C4-2B (cell line): ENCODE data around the gene LRCH1.

Experiments
- ZFX ChIP-seq: fragments of 450-650 bp; IDR thresholded peaks from 2 replicates; pipeline ENCODE4 v1.6.1; 2017
- TF ChIP-seq, protein P1 (sequence below): fragments of 450-650 bp; conservative IDR thresholded peaks from 2 replicates; pipeline ENCODE4 v1.5.1; 2017; ENCODE audit warnings: mild to moderate bottlenecking

DNA sequence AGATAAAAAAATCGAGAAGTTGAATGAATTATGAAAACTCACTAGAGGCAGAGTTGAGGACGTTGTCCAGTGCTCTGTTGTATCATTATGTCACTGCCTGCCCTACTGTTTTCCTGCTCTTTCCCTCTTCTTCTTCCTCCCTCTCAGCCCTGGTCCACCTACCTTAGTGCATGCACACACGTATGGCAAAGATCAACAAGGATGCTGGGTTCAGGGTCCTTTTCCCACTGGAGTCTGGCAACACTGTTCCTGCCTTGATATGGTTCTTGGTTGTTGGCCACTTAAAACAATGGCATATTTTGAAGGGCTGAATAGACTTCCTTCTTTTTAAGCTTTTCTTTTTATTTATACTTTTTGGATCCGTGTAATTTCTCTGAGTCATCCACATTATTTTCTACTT lies 74.5 kb downstream of the LRCH1 start:
- TF ChIP-seq, protein P1, sequence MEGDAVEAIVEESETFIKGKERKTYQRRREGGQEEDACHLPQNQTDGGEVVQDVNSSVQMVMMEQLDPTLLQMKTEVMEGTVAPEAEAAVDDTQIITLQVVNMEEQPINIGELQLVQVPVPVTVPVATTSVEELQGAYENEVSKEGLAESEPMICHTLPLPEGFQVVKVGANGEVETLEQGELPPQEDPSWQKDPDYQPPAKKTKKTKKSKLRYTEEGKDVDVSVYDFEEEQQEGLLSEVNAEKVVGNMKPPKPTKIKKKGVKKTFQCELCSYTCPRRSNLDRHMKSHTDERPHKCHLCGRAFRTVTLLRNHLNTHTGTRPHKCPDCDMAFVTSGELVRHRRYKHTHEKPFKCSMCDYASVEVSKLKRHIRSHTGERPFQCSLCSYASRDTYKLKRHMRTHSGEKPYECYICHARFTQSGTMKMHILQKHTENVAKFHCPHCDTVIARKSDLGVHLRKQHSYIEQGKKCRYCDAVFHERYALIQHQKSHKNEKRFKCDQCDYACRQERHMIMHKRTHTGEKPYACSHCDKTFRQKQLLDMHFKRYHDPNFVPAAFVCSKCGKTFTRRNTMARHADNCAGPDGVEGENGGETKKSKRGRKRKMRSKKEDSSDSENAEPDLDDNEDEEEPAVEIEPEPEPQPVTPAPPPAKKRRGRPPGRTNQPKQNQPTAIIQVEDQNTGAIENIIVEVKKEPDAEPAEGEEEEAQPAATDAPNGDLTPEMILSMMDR: no peak
- TF ChIP-seq ZFX: no peak
